AG04450 (cell line): ENCODE measurements around the gene PTPN18. TPM values are rescaled to one million over a fixed set of nuclear protein-coding genes. Genes with fewer than 3 reads are reported as not detected.
A peak's percentile ranks its signal among the peaks of the same experiment; 100 is the strongest.

Experiments used
- CTCF ChIA-PET: fragments of 300-600, 350-600 bp; formaldehyde crosslinking; extraction: SDS; loops from one replicate; lab custom pipeline; 2022; ENCODE audit warnings: antibody characterized with exemption, inconsistent platforms; lab: Charles Lee
- POLR2A ChIA-PET: fragments of 350-600 bp; formaldehyde crosslinking; extraction: SDS; loops from one replicate; lab custom pipeline; 2021; ENCODE audit warnings: antibody characterized with exemption, inconsistent platforms; lab: Yijun Ruan, JAX
- DNase-seq: peaks from one replicate; pipeline ENCODE4 v3.0.0-alpha.2; 2011; ENCODE audit warnings: low read depth, low spot score
- H3K27ac ChIP-seq: one replicate; pipeline ENCODE4 v1.5.1; 2012; ENCODE audit warnings: low read depth, low read length, control low read depth
- H3K27me3 ChIP-seq: one replicate; pipeline ENCODE4 v1.6.0; 2012; ENCODE audit warnings: low read length; ENCODE audit not compliant: control insufficient read depth, insufficient read depth
- H3K4me3 ChIP-seq: 2 replicates; pipeline ENCODE4 v1.5.1; 2011; ENCODE audit warnings: mild to moderate bottlenecking, low read depth, low read length, control low read depth
- H3K9me3 ChIP-seq: 2 replicates; pipeline ENCODE4 v1.5.1; 2012; ENCODE audit warnings: low read length; ENCODE audit not compliant: control insufficient read depth, insufficient read depth
- polyA plus RNA-seq: library from polyadenylated mRNA; depleted of rRNA; stranded (reverse); fragments of >200 nt; gene quantifications from 2 replicates; pipeline ENCODE4 v1.2.3, GENCODE V29; 2011
- TF ChIP-seq, protein P1 (sequence below): IDR thresholded peaks from 2 replicates; pipeline ENCODE4 v1.5.1; 2011; ENCODE audit warnings: low read depth, low read length, control low read depth, inconsistent platforms

The PTPN18 gene
- polyA plus RNA-seq, 1 experiment: 10.1 TPM

DNA sequence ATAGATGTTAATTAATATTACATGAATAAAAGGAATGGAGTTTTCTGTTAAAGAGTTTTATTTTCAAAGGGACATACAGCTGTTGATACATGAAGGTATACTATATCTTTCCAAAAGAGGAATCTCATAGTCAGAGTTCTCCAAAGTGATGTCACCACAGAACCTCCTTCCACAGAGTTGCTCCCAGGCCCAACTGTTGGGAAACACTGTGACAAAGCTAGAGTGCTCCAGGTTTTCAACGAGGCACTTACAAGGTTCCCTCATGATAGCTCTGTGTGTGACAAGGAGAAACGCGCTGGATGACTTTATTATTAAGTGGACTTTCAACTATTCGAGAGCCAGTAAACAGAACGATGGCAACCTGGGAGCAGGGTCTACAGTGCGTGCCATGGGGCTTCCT, 33.5 kb downstream of the PTPN18 start:
- H3K27ac ChIP-seq: no peak overlapping the region
- no peak for DNase-seq
- TF ChIP-seq, protein P1, sequence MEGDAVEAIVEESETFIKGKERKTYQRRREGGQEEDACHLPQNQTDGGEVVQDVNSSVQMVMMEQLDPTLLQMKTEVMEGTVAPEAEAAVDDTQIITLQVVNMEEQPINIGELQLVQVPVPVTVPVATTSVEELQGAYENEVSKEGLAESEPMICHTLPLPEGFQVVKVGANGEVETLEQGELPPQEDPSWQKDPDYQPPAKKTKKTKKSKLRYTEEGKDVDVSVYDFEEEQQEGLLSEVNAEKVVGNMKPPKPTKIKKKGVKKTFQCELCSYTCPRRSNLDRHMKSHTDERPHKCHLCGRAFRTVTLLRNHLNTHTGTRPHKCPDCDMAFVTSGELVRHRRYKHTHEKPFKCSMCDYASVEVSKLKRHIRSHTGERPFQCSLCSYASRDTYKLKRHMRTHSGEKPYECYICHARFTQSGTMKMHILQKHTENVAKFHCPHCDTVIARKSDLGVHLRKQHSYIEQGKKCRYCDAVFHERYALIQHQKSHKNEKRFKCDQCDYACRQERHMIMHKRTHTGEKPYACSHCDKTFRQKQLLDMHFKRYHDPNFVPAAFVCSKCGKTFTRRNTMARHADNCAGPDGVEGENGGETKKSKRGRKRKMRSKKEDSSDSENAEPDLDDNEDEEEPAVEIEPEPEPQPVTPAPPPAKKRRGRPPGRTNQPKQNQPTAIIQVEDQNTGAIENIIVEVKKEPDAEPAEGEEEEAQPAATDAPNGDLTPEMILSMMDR: no peak
- H3K27me3 ChIP-seq: no peaks in the 10 kb centered on the region
- no peak overlapping the region for H3K4me3 ChIP-seq
- CTCF ChIA-PET: interaction anchor here (0.6 to 4.0 kb wide), 3 partner anchors 16 to 466 kb away, joined by 3 to 29 read pairs (median 3); partner anchors contain the start of gene SMPD4
- no peaks in the 10 kb centered on the region for H3K9me3 ChIP-seq
- POLR2A ChIA-PET: no interaction called here

DNA sequence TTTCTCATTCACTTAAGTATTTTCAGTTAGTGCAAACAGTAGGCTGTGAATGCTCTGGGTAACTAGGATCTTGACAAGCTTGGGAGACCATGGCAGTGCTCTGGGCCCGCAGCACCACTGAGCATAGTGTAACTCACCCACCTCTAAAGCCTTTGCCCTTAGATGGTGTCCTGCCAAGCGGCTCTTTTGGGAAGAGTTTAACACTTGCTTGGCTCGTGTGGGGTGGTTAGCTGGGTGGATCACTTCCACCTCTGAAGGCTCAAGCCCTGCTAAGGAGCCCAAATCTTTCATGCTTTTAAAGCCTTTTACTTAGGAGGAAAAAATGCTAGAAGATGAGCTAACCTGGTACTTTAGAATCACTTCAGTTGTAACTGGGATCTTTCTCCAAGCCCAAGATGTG, 33.9 kb downstream of the PTPN18 start:
- H3K27ac ChIP-seq: no peak overlapping the region
- no peak overlapping the region for H3K4me3 ChIP-seq
- no peaks in the 10 kb centered on the region for H3K27me3 ChIP-seq
- TF ChIP-seq, protein P1: no peak
- ChIA-PET CTCF (interaction anchor here (0.6 to 4.0 kb wide), 3 partner anchors 17 to 467 kb away, joined by 3 to 29 read pairs (median 3); partner anchors contain the start of gene SMPD4), POLR2A (no interaction called here)
- H3K9me3 ChIP-seq: no peaks in the 10 kb centered on the region
- DNase-seq: no peak

GRCh38 chr2:130390460-130391057, 34.7 kb downstream of the PTPN18 start:
- H3K4me3 ChIP-seq: peak overlapping the region; percentile 75
- no peaks in the 10 kb centered on the region for H3K9me3 ChIP-seq
- ChIA-PET POLR2A (interaction anchor here (1.0 to 1.4 kb wide), 2 partner anchors 35 to 48 kb away, joined by 4 to 7 read pairs; partner anchors contain the start of genes IMP4 and PTPN18), CTCF (interaction anchor here (1.5 to 4.0 kb wide), 2 partner anchors 14 to 17 kb away, joined by 3 to 29 read pairs; no protein-coding TSS in a partner anchor)
- no peak for DNase-seq
- peak overlapping the region; percentile 80 for H3K27ac ChIP-seq
- TF ChIP-seq, protein P1: no peak
- no peaks in the 10 kb centered on the region for H3K27me3 ChIP-seq

GRCh38 chr2:130391058-130391871, 35.4 kb downstream of the PTPN18 start:
- Histone ChIP-seq H3K4me3 (peak overlapping the region; percentile 75), H3K9me3 (no peaks in the 10 kb centered on the region), H3K27ac (peak overlapping the region; percentile 80), H3K27me3 (no peaks in the 10 kb centered on the region)
- POLR2A ChIA-PET: interaction anchor here (1.0 to 1.4 kb wide), 2 partner anchors 36 to 49 kb away, joined by 4 to 7 read pairs; partner anchors contain the start of genes IMP4 and PTPN18
- TF ChIP-seq, protein P1: no peak
- CTCF ChIA-PET: interaction anchor here (1.5 to 4.0 kb wide), 2 partner anchors 15 to 18 kb away, joined by 3 to 29 read pairs; no protein-coding TSS in a partner anchor
- DNase-seq: no peak
